ENCODE results near the gene QSOX2.

QSOX2 gene

DNA sequence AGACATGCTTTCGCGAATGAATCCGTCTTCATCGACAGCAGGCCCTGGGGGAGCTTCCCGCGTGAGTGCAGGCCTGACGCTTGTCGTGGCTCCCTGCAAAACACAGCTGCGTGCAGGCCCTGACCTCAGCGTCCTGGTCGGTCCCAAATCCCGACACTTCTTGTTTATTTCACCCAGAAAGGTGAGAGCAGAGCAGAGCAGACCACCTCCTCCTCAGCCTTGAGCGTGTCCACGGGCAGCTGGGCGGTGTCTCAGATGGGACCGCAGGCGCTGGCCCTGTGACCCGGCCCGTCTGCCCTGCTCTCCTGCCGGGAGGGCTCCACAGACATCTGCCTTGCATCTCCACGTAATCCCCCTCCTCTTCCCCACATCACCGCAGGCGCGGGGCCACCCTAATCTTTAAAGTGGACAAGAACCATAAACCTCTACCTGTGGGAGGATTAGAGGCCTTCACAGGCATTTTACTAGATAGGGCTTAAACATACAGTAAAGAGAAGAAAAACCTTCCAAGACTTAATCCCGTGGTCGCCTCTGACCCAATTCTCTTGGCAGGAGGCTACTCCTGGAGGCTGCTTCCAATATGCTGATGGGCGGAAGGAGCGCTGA is 33.2 kb downstream of the QSOX2 start:
- TF ChIP-seq, protein P1, sequence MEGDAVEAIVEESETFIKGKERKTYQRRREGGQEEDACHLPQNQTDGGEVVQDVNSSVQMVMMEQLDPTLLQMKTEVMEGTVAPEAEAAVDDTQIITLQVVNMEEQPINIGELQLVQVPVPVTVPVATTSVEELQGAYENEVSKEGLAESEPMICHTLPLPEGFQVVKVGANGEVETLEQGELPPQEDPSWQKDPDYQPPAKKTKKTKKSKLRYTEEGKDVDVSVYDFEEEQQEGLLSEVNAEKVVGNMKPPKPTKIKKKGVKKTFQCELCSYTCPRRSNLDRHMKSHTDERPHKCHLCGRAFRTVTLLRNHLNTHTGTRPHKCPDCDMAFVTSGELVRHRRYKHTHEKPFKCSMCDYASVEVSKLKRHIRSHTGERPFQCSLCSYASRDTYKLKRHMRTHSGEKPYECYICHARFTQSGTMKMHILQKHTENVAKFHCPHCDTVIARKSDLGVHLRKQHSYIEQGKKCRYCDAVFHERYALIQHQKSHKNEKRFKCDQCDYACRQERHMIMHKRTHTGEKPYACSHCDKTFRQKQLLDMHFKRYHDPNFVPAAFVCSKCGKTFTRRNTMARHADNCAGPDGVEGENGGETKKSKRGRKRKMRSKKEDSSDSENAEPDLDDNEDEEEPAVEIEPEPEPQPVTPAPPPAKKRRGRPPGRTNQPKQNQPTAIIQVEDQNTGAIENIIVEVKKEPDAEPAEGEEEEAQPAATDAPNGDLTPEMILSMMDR (conservative IDR thresholded peaks at IDR 0.05; ENCODE audit: control insufficient read depth, insufficient read depth, low read depth, low read length): no peak
- DNase-seq (ENCODE audit: low read depth): no peak
- no peak overlapping the region for H3K4me3 ChIP-seq (ENCODE audit: control insufficient read depth, low read depth, low read length)

DNA sequence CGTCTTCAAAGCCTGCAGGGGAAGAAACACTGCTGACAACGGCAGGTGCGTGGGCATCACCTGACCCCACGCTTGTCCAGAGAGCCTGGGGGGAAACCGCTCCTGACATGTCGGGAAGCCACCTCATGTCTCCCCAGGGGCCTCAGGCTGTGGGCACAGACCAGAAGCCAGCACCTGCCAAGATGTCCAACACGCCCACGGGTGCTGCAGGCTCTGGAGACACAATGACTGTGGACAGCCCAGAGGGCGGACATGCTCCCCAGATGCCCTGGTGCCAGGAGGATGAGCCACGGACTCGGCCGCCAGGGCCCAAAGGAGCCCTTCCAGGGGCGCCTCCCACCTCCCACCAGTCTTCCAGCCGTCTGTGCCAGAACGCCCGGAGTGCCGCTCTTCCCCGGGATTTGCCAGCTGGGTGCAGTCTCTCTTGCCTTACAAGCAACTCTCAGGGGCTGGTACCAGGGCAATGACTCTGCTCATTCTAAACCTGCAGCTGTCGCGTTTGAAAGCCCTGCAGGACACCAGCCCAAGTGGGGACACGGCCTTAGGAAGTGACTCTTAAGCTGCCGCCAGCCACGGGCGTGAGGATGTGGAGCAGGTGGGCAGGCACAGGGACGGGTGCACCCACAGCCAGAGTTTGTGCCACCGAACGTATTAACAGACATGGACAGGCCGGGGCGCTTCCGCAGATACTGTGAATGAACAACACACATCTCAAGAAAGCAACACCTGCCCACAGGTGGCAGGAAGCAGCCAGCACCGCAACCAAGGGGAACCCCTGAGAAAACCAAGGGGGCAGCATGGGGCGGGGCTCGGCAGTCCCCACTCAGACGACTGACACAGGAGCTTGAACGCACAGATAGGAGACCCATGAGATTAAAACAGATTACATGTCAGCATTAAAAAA is 33.9 kb downstream of the QSOX2 start:
- TF ChIP-seq, protein P1 (conservative IDR thresholded peaks at IDR 0.05; ENCODE audit: control insufficient read depth, insufficient read depth, low read depth, low read length): no peak
- DNase-seq (ENCODE audit: low read depth): no peak
- H3K4me3 ChIP-seq (ENCODE audit: control insufficient read depth, low read depth, low read length): no peak overlapping the region

- TF ChIP-seq, protein P1 (conservative IDR thresholded peaks at IDR 0.05; ENCODE audit: control insufficient read depth, insufficient read depth, low read depth, low read length): no peak
- DNase-seq (ENCODE audit: low read depth): no peak
- no peak overlapping the region for H3K4me3 ChIP-seq (ENCODE audit: control insufficient read depth, low read depth, low read length)
Measured at GRCh38 chr9:136211006-136211405, 34.6 kb downstream of the QSOX2 start.

- TF ChIP-seq, protein P1 (conservative IDR thresholded peaks at IDR 0.05; ENCODE audit: control insufficient read depth, insufficient read depth, low read depth, low read length): no peak
- H3K4me3 ChIP-seq (ENCODE audit: control insufficient read depth, low read depth, low read length): no peak overlapping the region
- no peak for DNase-seq (ENCODE audit: low read depth)
Measured at GRCh38 chr9:136210276-136210675, 35.3 kb downstream of the QSOX2 start.

DNA sequence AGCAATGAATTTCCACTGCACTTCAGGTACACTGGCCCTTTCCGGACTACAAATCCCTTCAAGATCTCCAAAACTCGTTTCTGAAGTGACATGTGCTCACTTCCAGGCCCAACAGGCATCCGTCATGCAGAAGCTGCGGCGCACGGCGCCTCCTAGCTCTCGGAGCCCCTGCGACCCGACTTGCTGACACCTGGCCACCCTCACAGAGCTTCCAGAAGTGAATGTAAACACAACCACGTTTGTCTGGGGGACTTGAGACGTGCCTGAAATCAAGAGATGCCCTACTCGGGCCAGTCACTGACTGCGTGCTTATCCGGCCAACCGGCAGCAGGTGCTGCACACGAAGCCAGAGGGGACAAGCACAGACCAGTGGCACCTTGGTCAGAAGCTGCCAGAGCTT is 35.8 kb downstream of the QSOX2 start:
- H3K4me3 ChIP-seq (ENCODE audit: control insufficient read depth, low read depth, low read length): no peak overlapping the region
- no peak for DNase-seq (ENCODE audit: low read depth)
- TF ChIP-seq, protein P1 (conservative IDR thresholded peaks at IDR 0.05; ENCODE audit: control insufficient read depth, insufficient read depth, low read depth, low read length): no peak

DNA sequence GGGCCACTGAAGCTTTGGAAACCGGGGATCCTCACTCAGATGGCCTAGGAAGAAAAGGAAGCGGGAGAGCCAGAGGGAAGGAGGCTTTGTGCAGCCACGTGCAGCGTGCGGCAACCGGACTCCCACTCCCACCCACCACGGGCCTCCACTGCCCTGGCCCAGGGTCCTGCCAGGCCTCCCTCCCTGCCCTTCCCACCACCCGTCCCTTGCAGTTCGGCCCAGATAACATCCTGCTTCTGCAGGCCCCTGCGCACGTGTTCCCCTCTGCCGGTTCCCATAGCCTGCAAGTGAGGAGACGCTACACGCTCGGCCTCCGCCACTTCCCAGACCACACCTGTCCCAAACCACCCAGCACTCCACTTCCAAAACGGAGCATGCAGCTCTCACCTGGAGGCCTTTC is 36.4 kb downstream of the QSOX2 start:
- H3K4me3 ChIP-seq (ENCODE audit: control insufficient read depth, low read depth, low read length): no peak overlapping the region
- TF ChIP-seq, protein P1 (conservative IDR thresholded peaks at IDR 0.05; ENCODE audit: control insufficient read depth, insufficient read depth, low read depth, low read length): no peak
- no peak for DNase-seq (ENCODE audit: low read depth)
